Thyroid gland (tissue), 4 donors: Measurements from ENCODE around the gene MGMT.

Experiments used
- CTCF ChIP-seq, 6 experiments: fragments of 200-600 bp in 3 of 6; fragments of 450-650 bp in 3 of 6; sonication (generic) in 3 of 6; IDR thresholded peaks; one replicate each; pipeline ENCODE4 v1.5.1; 2016 to 2019; ENCODE audit warnings: antibody characterized with exemption in 6 of 6, mild to moderate bottlenecking in 2 of 6, inconsistent platforms in 1 of 6, moderate library complexity in 1 of 6
- POLR2A ChIP-seq, 2 donors: fragments of 450-650 bp; IDR thresholded peaks; one replicate each; pipeline ENCODE4 v1.6.1; 2017; ENCODE audit warnings: antibody characterized with exemption in 2 of 2, mild to moderate bottlenecking in 2 of 2, moderate library complexity in 1 of 2

- TF ChIP-seq CTCF (IDR thresholded peaks at IDR 0.05), result no peak
- no peak for TF ChIP-seq POLR2A (IDR thresholded peaks at IDR 0.05)
Measured at GRCh38 chr10:129637846-129638245, 170.8 kb downstream of the MGMT start.
